Neural cell (in vitro differentiated cells): ENCODE data around the gene NOS1AP. TPM values are rescaled to one million over a fixed set of nuclear protein-coding genes. Genes with fewer than 3 reads are reported as not detected.

Source experiments
- H2AFZ ChIP-seq: fragments of 200-600, 300-800 bp; sonication (generic), shearing (Covaris generic); 2 replicates; pipeline ENCODE4 v1.6.0; 2014; ENCODE audit warnings: low read depth, mild to moderate bottlenecking, antibody characterized with exemption, low read length, moderate library complexity
- H3F3A ChIP-seq: fragments of 200-600 bp; shearing (Covaris generic); 2 replicates; pipeline ENCODE4 v1.6.1; 2016; ENCODE audit warnings: mild to moderate bottlenecking, moderate library complexity, mixed read lengths, antibody characterized with exemption, low read length; ENCODE audit not compliant: insufficient read depth, poor library complexity, severe bottlenecking
- H3K27ac ChIP-seq: fragments of 200-600, 300-800 bp; sonication (generic), shearing (Covaris generic); 2 replicates; pipeline ENCODE4 v1.5.1; 2014; ENCODE audit warnings: mild to moderate bottlenecking, low read length, moderate library complexity
- H3K27me3 ChIP-seq: fragments of 300-800, 200-600 bp; sonication (generic), shearing (Covaris generic); 2 replicates; pipeline ENCODE4 v1.6.0; 2014; ENCODE audit warnings: mild to moderate bottlenecking, low read depth, low read length, moderate library complexity; ENCODE audit not compliant: insufficient read depth
- H3K36me3 ChIP-seq: fragments of 300-800, 200-600 bp; sonication (generic), shearing (Covaris generic); 2 replicates; pipeline ENCODE4 v1.5.1; 2014; ENCODE audit warnings: mild to moderate bottlenecking, antibody characterized with exemption, low read length, moderate library complexity; ENCODE audit not compliant: insufficient read depth
- H3K4me2 ChIP-seq: fragments of 300-800, 200-600 bp; sonication (generic), shearing (Covaris generic); 2 replicates; pipeline ENCODE4 v1.6.0; 2014; ENCODE audit warnings: mild to moderate bottlenecking, low read length
- H3K4me3 ChIP-seq: fragments of 300-800, 200-600 bp; sonication (generic), shearing (Covaris generic); 2 replicates; pipeline ENCODE4 v1.5.1; 2014; ENCODE audit warnings: mild to moderate bottlenecking, low read length, moderate library complexity
- H3K79me2 ChIP-seq: fragments of 200-600 bp; shearing (Covaris generic); replicated peaks from 2 replicates; pipeline ENCODE4 v1.6.0; 2014; ENCODE audit warnings: mild to moderate bottlenecking, low read length, moderate library complexity; ENCODE audit not compliant: insufficient read depth
- H3K9ac ChIP-seq: fragments of 300-800, 200-600 bp; sonication (generic), shearing (Covaris generic); 2 replicates; pipeline ENCODE4 v1.6.1; 2016; ENCODE audit warnings: mild to moderate bottlenecking, low read length, mixed read lengths
- H3K9me2 ChIP-seq: fragments of 200-600 bp; shearing (Covaris generic); 2 replicates; pipeline ENCODE4 v1.6.1; 2016; ENCODE audit warnings: mild to moderate bottlenecking, low read length, mixed read lengths; ENCODE audit not compliant: insufficient read depth
- H3K9me3 ChIP-seq: fragments of 200-600, 300-800 bp; sonication (generic), shearing (Covaris generic); 2 replicates; pipeline ENCODE4 v1.6.1; 2016; ENCODE audit warnings: mild to moderate bottlenecking, mixed run types, low read length, moderate library complexity, mixed read lengths
- H4K20me1 ChIP-seq: fragments of 200-600 bp; shearing (Covaris generic); 2 replicates; pipeline ENCODE4 v1.6.1; 2016; ENCODE audit warnings: mild to moderate bottlenecking, mixed run types; ENCODE audit not compliant: insufficient read depth
- EP300 ChIP-seq: fragments of 450-650 bp; conservative IDR thresholded peaks from 2 replicates; pipeline ENCODE4 v1.6.1; 2014; ENCODE audit warnings: antibody characterized with exemption, mild to moderate bottlenecking, moderate library complexity; ENCODE audit not compliant: poor library complexity, severe bottlenecking
- EZH2 ChIP-seq: fragments of 200-600, 300-800 bp; shearing (Covaris generic), sonication (generic); IDR thresholded peaks from 2 replicates; pipeline ENCODE4 v1.6.1; 2014; ENCODE audit warnings: antibody characterized with exemption, low read length, borderline replicate concordance, mild to moderate bottlenecking; ENCODE audit not compliant: insufficient read depth, poor library complexity, severe bottlenecking
- MXI1 ChIP-seq: fragments of 450-650 bp; conservative IDR thresholded peaks from 2 replicates; pipeline ENCODE4 v1.6.1; 2014; ENCODE audit warnings: antibody characterized with exemption, mild to moderate bottlenecking; ENCODE audit not compliant: poor library complexity, severe bottlenecking
- POLR2AphosphoS5 ChIP-seq: IDR thresholded peaks from 2 replicates; pipeline ENCODE4 v1.6.1; 2012
- RAD21 ChIP-seq: fragments of 450-650 bp; conservative IDR thresholded peaks from 2 replicates; pipeline ENCODE4 v1.6.1; 2014; ENCODE audit warnings: antibody characterized with exemption, mild to moderate bottlenecking, moderate library complexity
- SMC3 ChIP-seq: fragments of 450-650 bp; conservative IDR thresholded peaks from 2 replicates; pipeline ENCODE4 v1.6.1; 2014; ENCODE audit warnings: antibody characterized with exemption, mild to moderate bottlenecking, moderate library complexity; ENCODE audit not compliant: poor library complexity
- TAF1 ChIP-seq: IDR thresholded peaks from 2 replicates; pipeline ENCODE4 v1.6.1; 2012; ENCODE audit warnings: low read depth
- polyA plus RNA-seq: library from polyadenylated mRNA; depleted of rRNA; stranded (reverse); fragments of >200 nt; gene quantifications from 2 replicates; pipeline ENCODE4 v1.2.3, GENCODE V29; 2014
- TF ChIP-seq, protein P1 (sequence below): IDR thresholded peaks from 2 replicates; pipeline ENCODE4 v1.6.1; 2012; ENCODE audit warnings: borderline replicate concordance
- TF ChIP-seq, protein P2 (sequence below): fragments of 450-650 bp; IDR thresholded peaks from 2 replicates; pipeline ENCODE4 v1.5.1; 2014; ENCODE audit warnings: antibody characterized with exemption, mild to moderate bottlenecking, moderate library complexity; ENCODE audit not compliant: poor library complexity, severe bottlenecking

NOS1AP gene
- polyA plus RNA-seq, 1 donor from 2014 or later: 5.3 TPM

DNA sequence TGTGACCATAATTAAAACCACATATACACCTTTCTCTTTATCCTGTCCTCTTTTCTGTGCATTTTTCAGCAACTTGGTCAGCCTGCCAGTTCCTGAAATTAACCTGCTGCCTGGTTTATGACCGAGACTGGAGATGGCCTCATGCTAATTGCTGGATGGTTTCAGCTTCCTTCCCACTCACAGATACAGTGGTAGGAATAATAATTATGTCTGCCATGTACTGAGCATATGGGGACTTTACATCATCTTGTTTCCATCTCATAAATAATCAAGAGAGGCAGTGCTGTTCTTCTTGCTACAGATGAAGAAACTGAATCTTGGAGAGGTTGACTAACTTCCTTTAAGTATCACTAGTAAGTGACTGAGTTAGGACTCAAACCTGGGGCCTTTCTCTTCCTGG lies 148.2 kb downstream of the NOS1AP start:
- H4K20me1 ChIP-seq: no peaks in the 10 kb centered on the region
- H3F3A ChIP-seq: no peaks in the 10 kb centered on the region
- no peak overlapping the region for H3K4me3 ChIP-seq
- TF ChIP-seq MXI1 (no peak), TAF1 (no peak), EP300 (no peak), SMC3 (no peak), POLR2AphosphoS5 (no peak), EZH2 (no peak), RAD21 (no peak)
- TF ChIP-seq, protein P1, sequence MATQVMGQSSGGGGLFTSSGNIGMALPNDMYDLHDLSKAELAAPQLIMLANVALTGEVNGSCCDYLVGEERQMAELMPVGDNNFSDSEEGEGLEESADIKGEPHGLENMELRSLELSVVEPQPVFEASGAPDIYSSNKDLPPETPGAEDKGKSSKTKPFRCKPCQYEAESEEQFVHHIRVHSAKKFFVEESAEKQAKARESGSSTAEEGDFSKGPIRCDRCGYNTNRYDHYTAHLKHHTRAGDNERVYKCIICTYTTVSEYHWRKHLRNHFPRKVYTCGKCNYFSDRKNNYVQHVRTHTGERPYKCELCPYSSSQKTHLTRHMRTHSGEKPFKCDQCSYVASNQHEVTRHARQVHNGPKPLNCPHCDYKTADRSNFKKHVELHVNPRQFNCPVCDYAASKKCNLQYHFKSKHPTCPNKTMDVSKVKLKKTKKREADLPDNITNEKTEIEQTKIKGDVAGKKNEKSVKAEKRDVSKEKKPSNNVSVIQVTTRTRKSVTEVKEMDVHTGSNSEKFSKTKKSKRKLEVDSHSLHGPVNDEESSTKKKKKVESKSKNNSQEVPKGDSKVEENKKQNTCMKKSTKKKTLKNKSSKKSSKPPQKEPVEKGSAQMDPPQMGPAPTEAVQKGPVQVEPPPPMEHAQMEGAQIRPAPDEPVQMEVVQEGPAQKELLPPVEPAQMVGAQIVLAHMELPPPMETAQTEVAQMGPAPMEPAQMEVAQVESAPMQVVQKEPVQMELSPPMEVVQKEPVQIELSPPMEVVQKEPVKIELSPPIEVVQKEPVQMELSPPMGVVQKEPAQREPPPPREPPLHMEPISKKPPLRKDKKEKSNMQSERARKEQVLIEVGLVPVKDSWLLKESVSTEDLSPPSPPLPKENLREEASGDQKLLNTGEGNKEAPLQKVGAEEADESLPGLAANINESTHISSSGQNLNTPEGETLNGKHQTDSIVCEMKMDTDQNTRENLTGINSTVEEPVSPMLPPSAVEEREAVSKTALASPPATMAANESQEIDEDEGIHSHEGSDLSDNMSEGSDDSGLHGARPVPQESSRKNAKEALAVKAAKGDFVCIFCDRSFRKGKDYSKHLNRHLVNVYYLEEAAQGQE: no peak
- TF ChIP-seq, protein P2, sequence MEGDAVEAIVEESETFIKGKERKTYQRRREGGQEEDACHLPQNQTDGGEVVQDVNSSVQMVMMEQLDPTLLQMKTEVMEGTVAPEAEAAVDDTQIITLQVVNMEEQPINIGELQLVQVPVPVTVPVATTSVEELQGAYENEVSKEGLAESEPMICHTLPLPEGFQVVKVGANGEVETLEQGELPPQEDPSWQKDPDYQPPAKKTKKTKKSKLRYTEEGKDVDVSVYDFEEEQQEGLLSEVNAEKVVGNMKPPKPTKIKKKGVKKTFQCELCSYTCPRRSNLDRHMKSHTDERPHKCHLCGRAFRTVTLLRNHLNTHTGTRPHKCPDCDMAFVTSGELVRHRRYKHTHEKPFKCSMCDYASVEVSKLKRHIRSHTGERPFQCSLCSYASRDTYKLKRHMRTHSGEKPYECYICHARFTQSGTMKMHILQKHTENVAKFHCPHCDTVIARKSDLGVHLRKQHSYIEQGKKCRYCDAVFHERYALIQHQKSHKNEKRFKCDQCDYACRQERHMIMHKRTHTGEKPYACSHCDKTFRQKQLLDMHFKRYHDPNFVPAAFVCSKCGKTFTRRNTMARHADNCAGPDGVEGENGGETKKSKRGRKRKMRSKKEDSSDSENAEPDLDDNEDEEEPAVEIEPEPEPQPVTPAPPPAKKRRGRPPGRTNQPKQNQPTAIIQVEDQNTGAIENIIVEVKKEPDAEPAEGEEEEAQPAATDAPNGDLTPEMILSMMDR: no peak
- H3K27me3 ChIP-seq: no peaks in the 10 kb centered on the region
- peak overlapping the region; percentile 73 for H3K27ac ChIP-seq
- no peak overlapping the region for H3K9ac ChIP-seq
- no peaks in the 10 kb centered on the region for H3K36me3 ChIP-seq
- no peak overlapping the region for H2AFZ ChIP-seq
- no peaks in the 10 kb centered on the region for H3K9me3 ChIP-seq
- H3K9me2 ChIP-seq: no peaks in the 10 kb centered on the region
- H3K4me2 ChIP-seq: no peak overlapping the region
- H3K79me2 ChIP-seq: peaks cover 7% of the 10 kb centered on the region

DNA sequence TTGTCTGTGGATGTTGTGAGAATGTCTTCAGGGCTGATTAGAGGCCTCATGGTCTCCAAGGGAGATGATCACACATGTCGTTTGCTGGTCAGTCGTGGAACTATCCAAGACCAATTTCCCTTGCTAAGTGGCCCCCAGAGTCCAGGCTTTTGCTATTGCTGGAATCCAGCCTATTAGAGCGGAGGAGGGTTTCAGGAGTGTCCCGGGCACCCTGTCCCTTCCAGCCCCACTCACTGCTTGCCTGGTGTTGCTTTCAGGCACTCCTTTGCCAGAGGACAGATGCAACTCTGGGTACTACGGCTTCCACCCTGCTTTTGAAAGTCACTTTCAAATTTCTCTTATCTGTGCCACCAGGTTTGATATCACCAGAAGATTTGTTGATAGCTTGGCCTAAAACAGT lies 149.1 kb downstream of the NOS1AP start:
- Histone ChIP-seq H4K20me1 (no peaks in the 10 kb centered on the region), H3K9ac (no peak overlapping the region), H2AFZ (no peak overlapping the region), H3K4me2 (no peak overlapping the region), H3K27ac (peak overlapping the region; percentile 73), H3K9me2 (no peaks in the 10 kb centered on the region), H3K79me2 (peaks cover 13% of the 10 kb centered on the region), H3K27me3 (no peaks in the 10 kb centered on the region), H3F3A (no peaks in the 10 kb centered on the region), H3K4me3 (peak overlapping the region; percentile 44), H3K9me3 (no peaks in the 10 kb centered on the region), H3K36me3 (no peaks in the 10 kb centered on the region)
- TF ChIP-seq, protein P1: no peak
- no peak for TF ChIP-seq POLR2AphosphoS5
- TF ChIP-seq EZH2: no peak
- TF ChIP-seq SMC3: no peak
- TF ChIP-seq, protein P2: no peak
- TF ChIP-seq RAD21: no peak
- no peak for TF ChIP-seq EP300
- no peak for TF ChIP-seq MXI1
- no peak for TF ChIP-seq TAF1
